GM18867 (cell line): ENCODE data around the gene NPC2.
"Not testable (repeated sequence)": the region's sequence is repeated elsewhere in the genome, so short reads cannot be mapped to it uniquely, and the experiment has no call there.

Experiments
- ATAC-seq: cut with Tn5 transposase; IDR thresholded peaks from one replicate; pipeline ENCODE4 v1.9.1; 2021; ENCODE audit warnings: mild to moderate bottlenecking, moderate library complexity; ENCODE audit not compliant: unreplicated experiment

NPC2 gene

GRCh38 chr14:74474376-74474775 lies 18.7 kb downstream of the NPC2 start:
- no peak for ATAC-seq

- ATAC-seq = no peak
These were observed 20.5 kb downstream of the NPC2 start for GRCh38 chr14:74472601-74473000.

GRCh38 chr14:74469548-74470518 lies 23.3 kb downstream of the NPC2 start:
- ATAC-seq = no peak

- ATAC-seq = no peak
These were observed 24.6 kb downstream of the NPC2 start for GRCh38 chr14:74468513-74468912.

GRCh38 chr14:74465335-74465734 lies 27.8 kb downstream of the NPC2 start:
- no peak for ATAC-seq

GRCh38 chr14:74464785-74465184 lies 28.3 kb downstream of the NPC2 start:
- no peak for ATAC-seq

GRCh38 chr14:74463697-74464096 lies 29.4 kb downstream of the NPC2 start:
- no peak for ATAC-seq

- no peak for ATAC-seq
These were observed 30.1 kb downstream of the NPC2 start for GRCh38 chr14:74462993-74463392.

GRCh38 chr14:74459976-74460375 lies 33.1 kb downstream of the NPC2 start:
- ATAC-seq = no peak

GRCh38 chr14:74459289-74459946 lies 33.7 kb downstream of the NPC2 start:
- peak; percentile 45 for ATAC-seq

GRCh38 chr14:74457565-74457895 lies 35.6 kb downstream of the NPC2 start:
- no peak for ATAC-seq

GRCh38 chr14:74456684-74457564 lies 36.2 kb downstream of the NPC2 start:
- no peak for ATAC-seq

- ATAC-seq = not testable (repeated sequence)
These were observed 38.7 kb downstream of the NPC2 start for GRCh38 chr14:74454397-74454796.

GRCh38 chr14:74444866-74445265 lies 48.2 kb downstream of the NPC2 start:
- no peak for ATAC-seq

GRCh38 chr14:74442757-74443156 lies 50.3 kb downstream of the NPC2 start:
- no peak for ATAC-seq

- no peak for ATAC-seq
These were observed 52.0 kb downstream of the NPC2 start for GRCh38 chr14:74441113-74441512.

- ATAC-seq = no peak
These were observed 54.7 kb downstream of the NPC2 start for GRCh38 chr14:74438351-74438915.

- no peak for ATAC-seq
These were observed 55.5 kb downstream of the NPC2 start for GRCh38 chr14:74437496-74438053.

GRCh38 chr14:74434294-74434693 lies 58.8 kb downstream of the NPC2 start:
- ATAC-seq = no peak

GRCh38 chr14:74429991-74430390 lies 63.1 kb downstream of the NPC2 start:
- ATAC-seq = no peak
